Panc1 (cell line): ENCODE measurements around the gene HOXA10. TPM values are rescaled to one million over a fixed set of nuclear protein-coding genes. Genes with fewer than 3 reads are reported as not detected.

Source experiments
- ATAC-seq: fragments of 200-7000 bp; cut with Tn5 transposase; 2 replicates; pipeline ENCODE4 v1.9.1; 2020; ENCODE audit warnings: mild to moderate bottlenecking, moderate library complexity
- BruUV-seq: library from RNA; stranded (reverse); fragments of 400-500 nt; replicated peaks from 2 replicates; lab custom pipeline; 2021; lab: Mats Ljungman, UMichigan
- CTCF ChIA-PET: fragments of 300-600 bp; sonication (Branson Sonifier 250); formaldehyde crosslinking; loops from one replicate; lab custom pipeline; 2022; ENCODE audit warnings: antibody characterized with exemption; lab: Charles Lee
- POLR2A ChIA-PET: fragments of 300-600 bp; sonication (Branson Sonifier 250); formaldehyde crosslinking; loops from one replicate; lab custom pipeline; 2022; ENCODE audit warnings: antibody characterized with exemption; lab: Charles Lee
- DNase-seq: peaks from one replicate; pipeline ENCODE4 v3.0.0-alpha.2; 2010; ENCODE audit warnings: low read depth, low spot score
- H3K27ac ChIP-seq: 2 replicates; pipeline ENCODE4 v1.5.1; 2011; ENCODE audit warnings: mild to moderate bottlenecking, low read length, inconsistent platforms
- H3K27me3 ChIP-seq: fragments of 200-500 bp; sonication (Bioruptor generic); 2 replicates; pipeline ENCODE4 v1.6.0; 2014; ENCODE audit warnings: low read length, inconsistent platforms; ENCODE audit not compliant: control insufficient read depth, insufficient read depth
- H3K36me3 ChIP-seq: fragments of 200-500 bp; sonication (Bioruptor generic); 2 replicates; pipeline ENCODE4 v1.5.1; 2014; ENCODE audit warnings: inconsistent platforms, mild to moderate bottlenecking, low read length, moderate library complexity; ENCODE audit not compliant: control insufficient read depth, insufficient read depth
- H3K4me1 ChIP-seq: 2 replicates; pipeline ENCODE4 v1.5.1; 2011; ENCODE audit warnings: inconsistent platforms, mild to moderate bottlenecking, low read length, moderate library complexity; ENCODE audit not compliant: control insufficient read depth, insufficient read depth
- H3K4me3 ChIP-seq, 2 experiments: 2 replicates each; pipeline ENCODE4 v1.5.1; 2011 to 2012; ENCODE audit warnings: low read depth in 2 of 2, low read length in 2 of 2, mild to moderate bottlenecking in 2 of 2, inconsistent platforms in 1 of 2, moderate library complexity in 1 of 2
- H3K9me3 ChIP-seq: fragments of 200-500 bp; sonication (Bioruptor generic); 2 replicates; pipeline ENCODE4 v1.5.1; 2014; ENCODE audit warnings: low read depth, mild to moderate bottlenecking, inconsistent platforms, low read length, moderate library complexity; ENCODE audit not compliant: control insufficient read depth, insufficient read depth
- CTCF ChIP-seq: fragments of 450-650 bp; IDR thresholded peaks from 2 replicates; pipeline ENCODE4 v1.5.1; 2017; ENCODE audit warnings: mild to moderate bottlenecking
- POLR2AphosphoS5 ChIP-seq: IDR thresholded peaks from 2 replicates; pipeline ENCODE4 v1.6.1; 2012; ENCODE audit warnings: mild to moderate bottlenecking, low read depth, low read length, moderate library complexity
- REST ChIP-seq, 2 experiments: IDR thresholded peaks; 2 replicates each; pipeline ENCODE4 v1.6.1; 2011 to 2012; ENCODE audit warnings: low read depth in 2 of 2, control low read depth in 1 of 2, low read length in 1 of 2, mild to moderate bottlenecking in 1 of 2, moderate library complexity in 1 of 2; ENCODE audit not compliant: insufficient read depth in 1 of 2
- SIN3A ChIP-seq: IDR thresholded peaks from 2 replicates; pipeline ENCODE4 v1.6.1; 2012; ENCODE audit warnings: low read depth, mild to moderate bottlenecking, low read length, moderate library complexity, borderline replicate concordance; ENCODE audit not compliant: insufficient read depth
- TCF7L2 ChIP-seq: IDR thresholded peaks from 2 replicates; pipeline ENCODE4 v1.6.1; 2011; ENCODE audit warnings: mild to moderate bottlenecking, low read depth, low read length, inconsistent platforms
- in situ Hi-C: cut with HindIII; loops from 2 replicates; pipeline ENCODE4 v1.10.0; 2016; ENCODE audit warnings: low sequenced_read_pairs, low pct_unique_long_range_greater_than_20kb
- intact Hi-C: fragments of 100-400 bp; cut with micrococcal nuclease; formaldehyde crosslinking; loops from one replicate; pipeline ENCODE4 v1.10.0; 2022; ENCODE audit not compliant: unreplicated experiment
- total RNA-seq: library from RNA; stranded (reverse); gene quantifications from one replicate; pipeline ENCODE4 v1.2.1, GENCODE V29; 2021; ENCODE audit not compliant: unreplicated experiment

HOXA10 gene
- total RNA-seq, 1 experiment from 2014 or later, result 0.41 TPM

GRCh38 chr7:27125986-27126394 is 48.1 kb downstream of the HOXA10 start:
- no peaks in the 10 kb centered on the region for H3K27me3 ChIP-seq
- TF ChIP-seq REST (IDR thresholded peaks at IDR 0.05; ENCODE audit: insufficient read depth in 1 of 2, low read depth in 2 of 2, low read length in 1 of 2), result no peak
- no peak for TF ChIP-seq CTCF
- no peak for TF ChIP-seq SIN3A
- TF ChIP-seq POLR2AphosphoS5, result no peak
- no peak for TF ChIP-seq TCF7L2
- peaks cover 62% of the 10 kb centered on the region for H3K4me1 ChIP-seq
- H3K27ac ChIP-seq, result peak overlapping the region; percentile 99
- no peaks in the 10 kb centered on the region for H3K9me3 ChIP-seq
- DNase-seq (no peak), ATAC-seq (no peak)
- intact Hi-C loops (no loop called here), in situ Hi-C loops (no loop called here)
- BruUV-seq, result no TSS peak
- POLR2A ChIA-PET, result no interaction called here
- H3K4me3 ChIP-seq, result no peak overlapping the region
- no peaks in the 10 kb centered on the region for H3K36me3 ChIP-seq
- CTCF ChIA-PET, result no interaction called here

- no peaks in the 10 kb centered on the region for H3K9me3 ChIP-seq
- no peak overlapping the region for H3K4me3 ChIP-seq
- no peak for ATAC-seq
- no peaks in the 10 kb centered on the region for H3K27me3 ChIP-seq
- in situ Hi-C loops (no loop called here), intact Hi-C loops (no loop called here)
- TF ChIP-seq POLR2AphosphoS5 (no peak), CTCF (no peak), REST (IDR thresholded peaks at IDR 0.05; ENCODE audit: insufficient read depth in 1 of 2, low read depth in 2 of 2, low read length in 1 of 2) (no peak), TCF7L2 (no peak), SIN3A (no peak)
- no peaks in the 10 kb centered on the region for H3K36me3 ChIP-seq
- ChIA-PET POLR2A (no interaction called here), CTCF (no interaction called here)
- no peak for DNase-seq
- no TSS peak for BruUV-seq
- peak overlapping the region; percentile 99 for H3K27ac ChIP-seq
- peaks cover 70% of the 10 kb centered on the region for H3K4me1 ChIP-seq
Observed at GRCh38 chr7:27124902-27125689, 49.0 kb downstream of the HOXA10 start.
